HTR-8/SVneo (cell line): ENCODE data around the gene CAPZB.

ENCODE experiments used
- DNase-seq: peaks from one replicate; pipeline ENCODE4 v3.0.0; 2011; ENCODE audit warnings: low spot score, mixed read lengths; ENCODE audit not compliant: insufficient read length
- FAIRE-seq: peaks from 2 replicates; lab custom pipeline; 2011; peaks lifted over from hg19 to GRCh38; lab: Jason Lieb, UNC

The CAPZB gene

DNA sequence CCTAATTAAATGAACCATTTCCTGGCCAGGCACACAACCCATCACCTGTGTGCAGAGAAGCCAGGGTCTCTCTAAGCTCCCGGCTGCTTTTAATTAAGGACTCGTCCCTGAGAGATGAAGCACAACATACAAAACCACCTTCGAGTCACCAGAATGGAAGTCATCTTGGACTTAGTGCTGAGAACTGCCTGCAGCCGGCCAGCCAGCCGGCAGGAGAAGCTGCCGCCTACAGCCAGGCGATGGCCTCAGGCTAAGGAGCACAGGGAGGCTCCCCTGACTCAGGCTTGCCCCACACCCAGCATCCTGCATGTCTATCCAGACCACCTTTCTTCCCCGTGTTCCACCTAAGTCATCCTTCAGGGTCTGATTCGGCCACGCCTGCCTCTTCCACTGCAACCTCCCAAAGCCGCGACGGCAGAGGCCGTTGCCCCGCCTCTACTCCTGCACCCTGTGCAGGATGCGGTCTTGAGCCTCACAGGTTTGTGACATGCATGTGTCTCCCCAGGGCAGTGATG, 89.6 kb downstream of the CAPZB start:
- FAIRE-seq (peak; percentile 55), DNase-seq (peak; percentile 42)

GRCh38 chr1:19393046-19393445, 92.3 kb downstream of the CAPZB start:
- DNase-seq (no peak), FAIRE-seq (no peak)

- FAIRE-seq (no peak), DNase-seq (no peak)
Measured at GRCh38 chr1:19392221-19392620, 93.1 kb downstream of the CAPZB start.

- no peak for FAIRE-seq
- no peak for DNase-seq
Measured at GRCh38 chr1:19391596-19391981, 93.8 kb downstream of the CAPZB start.

GRCh38 chr1:19390901-19391595, 94.3 kb downstream of the CAPZB start:
- DNase-seq (peak; percentile 26), FAIRE-seq (no peak)

GRCh38 chr1:19390166-19390850, 95.0 kb downstream of the CAPZB start:
- DNase-seq (no peak), FAIRE-seq (no peak)

- no peak for FAIRE-seq
Measured at GRCh38 chr1:19388980-19389379, 96.4 kb downstream of the CAPZB start.

GRCh38 chr1:19387045-19387467, 98.3 kb downstream of the CAPZB start:
- DNase-seq: no peak
- no peak for FAIRE-seq

More at GRCh38 chr1:19388980-19389379, 96.4 kb downstream of the CAPZB start:
- DNase-seq: no peak

GRCh38 chr1:19385869-19386591, 99.3 kb downstream of the CAPZB start:
- FAIRE-seq: no peak
- no peak for DNase-seq

- DNase-seq: no peak
- FAIRE-seq: no peak
Measured at GRCh38 chr1:19385221-19385620, 100.1 kb downstream of the CAPZB start.

- FAIRE-seq: no peak
- DNase-seq: no peak
Measured at GRCh38 chr1:19384772-19385187, 100.6 kb downstream of the CAPZB start.

DNA sequence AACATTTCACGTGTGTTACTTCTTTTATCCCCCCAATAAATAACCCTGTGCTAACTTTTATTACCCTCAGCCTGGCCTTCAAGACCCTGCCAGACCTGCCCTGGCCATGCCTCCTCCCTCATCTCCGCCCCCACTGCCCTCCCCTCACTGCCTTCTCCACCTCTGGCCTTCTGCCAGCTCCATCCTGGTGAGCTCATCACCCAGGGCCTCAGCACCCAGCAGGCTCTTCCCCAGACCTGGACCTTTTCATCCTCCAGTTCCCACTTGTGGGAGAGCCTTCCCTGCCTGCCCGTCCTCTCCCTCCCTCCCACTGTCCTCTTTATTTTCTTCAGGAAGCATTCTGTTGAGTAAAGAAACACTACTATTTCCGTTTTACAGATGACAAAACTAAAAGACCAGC, 101.2 kb downstream of the CAPZB start:
- FAIRE-seq (no peak), DNase-seq (peak; percentile 23)

DNA sequence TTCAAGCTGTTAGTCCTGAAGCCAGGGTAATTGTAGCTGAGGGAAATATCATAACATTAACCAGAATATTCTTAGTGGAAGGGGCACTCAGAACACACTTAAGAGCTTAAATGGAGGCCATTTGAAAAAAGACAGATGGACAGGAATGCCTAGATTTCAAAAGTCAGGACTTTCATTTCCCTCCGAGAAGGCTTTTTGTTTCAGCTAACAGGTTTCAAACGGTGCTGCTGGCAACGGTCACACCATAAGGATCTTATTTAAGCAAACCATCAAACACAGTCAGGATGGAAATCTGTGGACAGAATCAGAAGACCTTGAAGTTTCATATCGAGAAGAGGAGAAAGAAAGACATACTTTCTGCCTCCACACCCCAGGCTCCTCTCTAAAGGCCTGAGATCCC, 103.1 kb downstream of the CAPZB start:
- no peak for DNase-seq
- FAIRE-seq: no peak

DNA sequence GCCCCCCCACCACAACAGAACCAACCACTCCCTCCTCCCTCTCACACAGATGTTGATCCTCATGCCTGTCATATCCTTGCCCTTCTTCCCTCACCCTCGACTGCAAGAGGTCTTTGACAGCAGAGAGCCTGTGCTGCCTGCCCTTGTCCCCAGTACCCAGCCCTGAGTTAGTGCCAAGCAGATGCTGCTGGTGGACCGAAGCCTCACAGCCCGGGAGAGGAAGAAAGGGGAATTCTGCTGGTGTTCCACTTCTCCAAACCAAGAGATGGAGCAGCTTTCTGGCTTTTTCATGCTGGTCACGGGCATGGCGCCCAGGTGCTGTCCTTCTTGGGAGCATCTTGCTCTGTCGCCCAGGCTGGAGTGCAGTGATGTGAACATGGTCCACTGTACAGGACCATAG, 104.1 kb downstream of the CAPZB start:
- FAIRE-seq (no peak), DNase-seq (no peak)

GRCh38 chr1:19377812-19378718, 107.3 kb downstream of the CAPZB start:
- FAIRE-seq (no peak), DNase-seq (no peak)

- no peak for FAIRE-seq
- no peak for DNase-seq
Measured at GRCh38 chr1:19376428-19377372, 108.6 kb downstream of the CAPZB start.

- DNase-seq: no peak
- FAIRE-seq: no peak
Measured at GRCh38 chr1:19375631-19376400, 109.5 kb downstream of the CAPZB start.

DNA sequence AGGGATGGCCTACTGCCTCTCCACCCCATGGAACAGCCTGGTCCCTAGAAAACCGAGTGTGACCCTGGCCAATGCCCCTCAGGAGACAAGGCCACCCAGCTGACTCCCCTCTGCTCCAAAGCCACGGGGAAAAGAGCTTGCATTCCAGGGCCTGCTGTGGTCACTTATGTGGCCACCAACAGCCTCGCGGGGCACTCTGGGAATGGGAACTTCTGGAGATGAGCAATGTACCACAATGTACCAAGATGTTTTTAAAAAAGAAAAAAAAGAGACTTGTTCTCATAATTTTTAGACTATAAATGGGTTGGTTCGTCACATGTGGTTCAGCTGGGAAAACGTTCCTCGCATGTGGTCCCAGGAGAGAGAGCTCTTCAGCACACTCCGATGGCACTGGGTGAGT, 110.4 kb downstream of the CAPZB start:
- FAIRE-seq (no peak), DNase-seq (no peak)
